ENCODE data around the gene PRDM12.

Gene PRDM12

DNA sequence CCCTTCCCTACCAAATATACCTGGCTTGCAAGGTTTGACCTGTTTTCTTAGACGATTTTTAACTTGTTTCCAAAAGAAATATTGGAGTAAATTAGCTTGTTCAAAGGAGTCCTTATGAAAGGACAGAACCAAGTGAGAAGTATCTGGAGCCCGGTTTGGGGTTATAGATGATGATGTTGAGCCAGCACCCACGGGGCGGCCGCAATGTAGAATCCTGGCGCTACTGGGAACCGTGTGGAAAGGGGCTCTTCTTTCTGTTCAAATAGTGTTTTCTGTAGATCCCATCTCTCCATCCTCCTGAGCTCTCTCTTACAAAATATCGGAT lies 28.7 kb downstream of the PRDM12 start:
- peaks cover 8% of the 10 kb centered on the region for H3K4me1 ChIP-seq (ENCODE audit: control insufficient read depth, insufficient read depth, low read length)
- H3K9ac ChIP-seq (ENCODE audit: low read length) = no peak overlapping the region
- H3K4me3 ChIP-seq (ENCODE audit: low read length) = peak overlapping the region; percentile 62
- H3K36me3 ChIP-seq (ENCODE audit: control insufficient read depth, insufficient read depth, low read length) = peaks cover 16% of the 10 kb centered on the region
- H3K27me3 ChIP-seq (ENCODE audit: control insufficient read depth, insufficient read depth, low read length) = no peaks in the 10 kb centered on the region
- peak overlapping the region; percentile 57 for H3K27ac ChIP-seq (ENCODE audit: low read depth, low read length)

DNA sequence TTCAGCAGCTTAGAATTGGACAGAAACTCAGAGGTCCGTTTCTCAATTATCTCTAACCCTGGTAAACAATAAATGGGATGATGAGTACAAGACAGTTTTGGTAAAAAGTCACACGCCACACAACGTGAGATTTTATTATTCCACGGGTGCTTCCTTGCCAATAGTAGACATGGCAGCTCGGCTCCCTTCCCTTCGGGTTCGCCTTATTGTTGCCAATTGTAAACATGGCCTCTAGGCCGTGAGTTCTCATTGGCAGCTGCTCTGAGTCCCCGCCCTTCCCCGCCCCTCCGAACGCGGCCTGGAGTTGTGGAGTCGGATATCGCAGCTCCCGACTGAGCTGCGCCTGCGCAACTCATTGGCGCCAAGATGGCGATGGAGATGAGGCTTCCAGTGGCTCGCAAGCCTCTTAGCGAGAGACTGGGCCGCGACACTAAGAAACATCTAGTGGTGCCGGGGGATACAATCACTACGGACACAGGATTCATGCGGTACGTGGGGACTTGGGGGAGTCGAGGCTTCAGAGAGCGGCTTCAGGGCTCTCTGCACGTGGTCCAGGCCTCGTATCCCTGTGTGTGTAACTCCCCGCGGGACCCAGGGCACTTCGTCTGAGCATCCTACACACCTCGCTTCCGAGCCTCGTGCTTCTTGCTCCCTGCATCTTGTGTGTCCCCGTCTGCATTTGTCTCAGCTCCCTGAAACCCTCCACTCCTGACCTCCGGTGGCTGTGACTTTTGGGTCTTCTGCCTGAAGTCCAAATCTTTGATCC lies 29.2 kb downstream of the PRDM12 start, which contains the start of gene EXOSC2:
Gene EXOSC2, plus strand, starts transcription at position 355 of the 766 bp plus-strand sequence. Its CDS starts 12 bp downstream, at position 367.
- H3K27ac ChIP-seq (ENCODE audit: low read depth, low read length) = peak within 1 kb of the TSS; percentile 57
- H3K36me3 ChIP-seq (ENCODE audit: control insufficient read depth, insufficient read depth, low read length) = peaks cover 20% of the 10 kb centered on the region
- H3K4me1 ChIP-seq (ENCODE audit: control insufficient read depth, insufficient read depth, low read length) = peaks cover 8% of the 10 kb centered on the region
- H3K9ac ChIP-seq (ENCODE audit: low read length) = peak within 1 kb of the TSS; percentile 63
- no peaks in the 10 kb centered on the region for H3K27me3 ChIP-seq (ENCODE audit: control insufficient read depth, insufficient read depth, low read length)
- peak within 1 kb of the TSS; percentile 79 for H3K4me3 ChIP-seq (ENCODE audit: low read length)

DNA sequence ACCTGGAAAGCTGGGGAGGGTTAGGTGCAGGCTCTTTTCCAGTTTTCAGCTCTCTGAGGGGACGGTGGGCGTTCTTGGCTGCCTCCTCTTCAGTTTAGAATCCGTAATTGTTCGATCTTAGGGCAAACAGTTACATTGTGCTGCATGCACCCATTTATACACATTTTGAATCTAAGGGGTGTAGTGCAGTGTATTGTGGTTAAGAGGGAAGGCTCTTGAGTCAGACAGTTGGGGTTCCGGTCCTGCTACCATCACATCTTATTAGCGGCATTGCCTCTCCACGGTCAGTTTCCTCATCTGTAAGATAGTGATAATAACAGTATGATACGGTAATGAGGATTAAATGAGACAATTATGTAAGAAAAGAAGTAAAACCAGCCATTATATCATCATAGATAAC lies 29.8 kb downstream of the PRDM12 start:
- H3K4me1 ChIP-seq (ENCODE audit: control insufficient read depth, insufficient read depth, low read length) = peaks cover 8% of the 10 kb centered on the region
- H3K36me3 ChIP-seq (ENCODE audit: control insufficient read depth, insufficient read depth, low read length) = peaks cover 26% of the 10 kb centered on the region
- peak overlapping the region; percentile 63 for H3K9ac ChIP-seq (ENCODE audit: low read length)
- peak overlapping the region; percentile 79 for H3K4me3 ChIP-seq (ENCODE audit: low read length)
- H3K27me3 ChIP-seq (ENCODE audit: control insufficient read depth, insufficient read depth, low read length) = no peaks in the 10 kb centered on the region
- no peak overlapping the region for H3K27ac ChIP-seq (ENCODE audit: low read depth, low read length)

DNA sequence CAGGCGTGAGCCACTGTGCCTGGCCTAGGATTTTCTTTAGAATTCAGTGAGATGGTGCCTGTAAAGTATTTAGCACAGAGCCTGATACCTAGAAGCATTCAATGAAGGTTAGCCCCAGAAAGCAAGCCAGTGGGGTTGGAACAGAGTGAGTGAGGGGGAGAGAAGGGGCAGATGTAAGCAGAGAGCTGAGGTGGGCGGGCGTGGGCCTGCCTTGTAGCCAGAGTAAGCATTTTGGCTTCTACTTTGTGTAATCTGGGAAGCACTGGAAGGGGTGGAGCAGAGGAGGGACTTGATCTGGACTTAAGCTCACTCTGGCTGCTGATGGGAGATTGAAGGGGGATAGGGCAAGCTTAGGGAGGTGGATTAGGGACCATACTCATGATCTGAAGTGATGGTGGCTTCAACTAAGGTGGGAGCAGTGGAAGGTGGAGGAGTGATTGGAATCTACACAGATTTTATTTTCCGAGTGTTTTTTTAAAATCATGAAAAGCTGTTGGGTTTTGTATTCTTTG lies 31.8 kb downstream of the PRDM12 start:
- Histone ChIP-seq H3K4me3 (ENCODE audit: low read length) (no peak overlapping the region), H3K36me3 (ENCODE audit: control insufficient read depth, insufficient read depth, low read length) (peaks cover 37% of the 10 kb centered on the region), H3K9ac (ENCODE audit: low read length) (no peak overlapping the region), H3K4me1 (ENCODE audit: control insufficient read depth, insufficient read depth, low read length) (peaks cover 8% of the 10 kb centered on the region), H3K27me3 (ENCODE audit: control insufficient read depth, insufficient read depth, low read length) (no peaks in the 10 kb centered on the region), H3K27ac (ENCODE audit: low read depth, low read length) (no peak overlapping the region)

DNA sequence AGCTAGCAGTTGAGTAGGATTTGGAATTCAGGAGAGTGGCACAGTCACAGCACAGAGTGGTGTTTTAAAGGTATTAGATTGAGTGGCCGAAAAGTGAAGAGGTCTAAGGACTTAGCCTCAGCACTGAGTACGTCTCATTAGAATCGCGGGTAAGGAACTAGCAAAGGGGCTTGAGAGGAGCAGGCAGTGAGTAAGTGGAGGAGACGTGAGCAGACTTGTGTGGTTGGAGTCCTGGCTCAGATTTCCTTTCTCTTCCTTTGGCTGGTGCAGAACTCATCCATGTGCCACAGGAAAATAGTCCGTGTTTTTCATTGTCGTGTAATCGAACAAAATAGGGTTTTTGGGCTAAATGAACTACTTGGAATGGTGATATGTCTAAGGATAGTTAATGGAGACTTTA lies 32.6 kb downstream of the PRDM12 start:
- Histone ChIP-seq H3K36me3 (ENCODE audit: control insufficient read depth, insufficient read depth, low read length) (peaks cover 37% of the 10 kb centered on the region), H3K27me3 (ENCODE audit: control insufficient read depth, insufficient read depth, low read length) (no peaks in the 10 kb centered on the region), H3K4me3 (ENCODE audit: low read length) (no peak overlapping the region), H3K4me1 (ENCODE audit: control insufficient read depth, insufficient read depth, low read length) (peaks cover 8% of the 10 kb centered on the region), H3K9ac (ENCODE audit: low read length) (no peak overlapping the region), H3K27ac (ENCODE audit: low read depth, low read length) (no peak overlapping the region)

DNA sequence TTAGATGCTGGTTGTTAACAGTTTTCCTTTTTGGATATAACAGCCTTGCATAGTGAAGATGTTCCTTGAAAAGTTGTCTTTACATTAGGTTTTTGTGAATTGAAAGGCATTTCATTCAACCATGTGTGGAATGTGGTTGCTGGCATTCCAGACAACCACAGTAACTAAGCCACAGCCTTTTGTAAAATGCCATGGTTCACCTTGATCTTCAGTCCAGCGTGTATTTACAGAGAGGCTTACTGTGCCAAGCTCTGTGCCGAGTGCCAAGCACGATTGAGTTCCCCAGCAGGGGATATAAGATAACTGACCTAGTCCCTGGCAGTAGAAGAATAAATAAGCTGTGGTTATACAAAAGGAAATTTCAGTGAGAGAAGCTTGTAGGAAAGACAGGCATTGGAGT lies 34.1 kb downstream of the PRDM12 start:
- Histone ChIP-seq H3K27ac (ENCODE audit: low read depth, low read length) (no peak overlapping the region), H3K27me3 (ENCODE audit: control insufficient read depth, insufficient read depth, low read length) (no peaks in the 10 kb centered on the region), H3K4me1 (ENCODE audit: control insufficient read depth, insufficient read depth, low read length) (peaks cover 6% of the 10 kb centered on the region), H3K4me3 (ENCODE audit: low read length) (no peak overlapping the region), H3K9ac (ENCODE audit: low read length) (no peak overlapping the region), H3K36me3 (ENCODE audit: control insufficient read depth, insufficient read depth, low read length) (peaks cover 44% of the 10 kb centered on the region)

DNA sequence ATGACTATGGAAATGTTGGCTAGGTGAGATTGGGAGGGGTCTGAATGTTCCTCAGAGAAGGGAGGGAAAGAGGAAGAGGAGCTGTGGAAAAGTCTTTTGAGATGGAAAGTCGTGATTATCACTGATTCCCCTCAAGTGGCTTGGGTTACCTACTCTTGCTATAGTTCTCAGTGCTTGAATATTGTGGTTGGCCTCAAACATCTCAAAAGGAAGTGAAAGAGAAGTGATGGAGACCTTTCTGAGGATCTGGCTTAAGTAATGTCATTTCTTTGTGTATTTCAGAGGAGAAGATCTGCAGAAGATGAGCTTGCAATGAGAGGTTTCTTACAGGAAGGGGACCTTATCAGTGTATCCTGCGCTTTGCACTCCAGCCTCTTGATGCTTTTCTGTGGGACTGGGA lies 34.7 kb downstream of the PRDM12 start:
- Histone ChIP-seq H3K27me3 (ENCODE audit: control insufficient read depth, insufficient read depth, low read length) (no peaks in the 10 kb centered on the region), H3K36me3 (ENCODE audit: control insufficient read depth, insufficient read depth, low read length) (peaks cover 48% of the 10 kb centered on the region), H3K27ac (ENCODE audit: low read depth, low read length) (no peak overlapping the region), H3K4me3 (ENCODE audit: low read length) (no peak overlapping the region), H3K4me1 (ENCODE audit: control insufficient read depth, insufficient read depth, low read length) (peaks cover 5% of the 10 kb centered on the region), H3K9ac (ENCODE audit: low read length) (no peak overlapping the region)

DNA sequence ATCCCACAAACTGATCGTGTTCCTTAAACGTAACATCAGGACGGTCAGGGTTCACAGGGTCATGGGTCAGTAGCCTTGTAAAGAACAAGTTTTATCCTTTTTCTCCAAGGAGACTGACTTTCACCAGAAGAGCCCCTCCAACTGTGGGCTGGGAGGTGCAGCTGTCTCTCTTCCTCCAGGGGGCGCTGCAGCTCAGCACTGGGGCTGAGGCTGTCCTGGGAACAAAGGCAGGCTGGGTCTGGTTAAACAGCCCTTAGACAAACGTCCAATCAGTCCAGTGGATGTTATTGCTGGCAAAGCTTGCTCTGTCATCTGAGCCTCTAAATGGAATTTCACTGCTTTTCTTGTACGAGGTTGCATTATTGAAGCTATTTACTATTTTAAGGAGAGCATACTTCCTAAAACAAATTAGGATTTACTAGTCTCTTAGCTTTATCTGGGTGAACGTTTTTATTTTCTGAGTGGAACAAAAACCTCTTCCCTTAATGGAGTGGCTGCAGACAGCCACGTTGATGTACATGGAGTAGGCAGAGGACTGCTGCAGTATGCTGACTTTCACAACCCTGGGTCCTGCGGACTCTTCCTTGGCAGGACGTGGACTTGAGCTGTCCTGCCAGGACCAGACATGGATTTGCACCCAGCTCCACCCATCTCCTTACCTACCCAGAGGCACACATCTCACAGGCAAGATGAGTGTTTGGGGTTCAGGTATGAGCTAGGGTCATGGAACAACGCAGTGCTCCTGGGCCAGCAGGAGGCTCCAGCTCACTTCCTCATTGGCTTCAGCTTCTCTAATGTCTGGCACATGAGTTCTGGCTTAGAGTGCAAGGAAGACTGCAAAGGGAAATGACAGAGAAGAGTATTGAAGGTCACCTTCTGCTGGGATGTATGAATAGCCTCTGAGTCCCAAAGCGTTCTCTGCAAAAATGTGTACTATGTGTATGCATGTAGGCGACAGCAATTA lies 36.9 kb downstream of the PRDM12 start:
- H3K36me3 ChIP-seq (ENCODE audit: control insufficient read depth, insufficient read depth, low read length) = peaks cover 47% of the 10 kb centered on the region
- no peaks in the 10 kb centered on the region for H3K27me3 ChIP-seq (ENCODE audit: control insufficient read depth, insufficient read depth, low read length)
- H3K4me1 ChIP-seq (ENCODE audit: control insufficient read depth, insufficient read depth, low read length) = no peaks in the 10 kb centered on the region
- no peak overlapping the region for H3K4me3 ChIP-seq (ENCODE audit: low read length)
- no peak overlapping the region for H3K27ac ChIP-seq (ENCODE audit: low read depth, low read length)
- no peak overlapping the region for H3K9ac ChIP-seq (ENCODE audit: low read length)

DNA sequence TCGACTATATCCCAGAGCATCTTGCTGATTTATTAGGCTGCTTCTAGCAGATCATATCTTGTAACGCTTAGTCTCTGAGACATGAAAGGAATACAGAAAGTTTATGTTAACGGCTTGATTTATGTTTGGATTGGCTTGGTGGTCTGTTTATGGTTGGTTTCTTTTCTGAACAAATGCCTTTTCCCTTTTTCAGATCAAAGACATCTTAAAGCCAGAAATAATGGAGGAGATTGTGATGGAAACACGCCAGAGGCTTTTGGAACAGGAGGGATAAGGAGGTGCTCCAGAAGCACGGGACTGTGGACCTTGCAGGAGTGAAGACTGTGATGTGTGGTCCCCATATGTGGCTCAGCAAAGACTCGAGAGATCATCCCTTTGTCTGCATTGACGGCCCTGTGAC lies 39.1 kb downstream of the PRDM12 start:
- Histone ChIP-seq H3K9ac (ENCODE audit: low read length) (no peak overlapping the region), H3K4me3 (ENCODE audit: low read length) (no peak overlapping the region), H3K4me1 (ENCODE audit: control insufficient read depth, insufficient read depth, low read length) (no peaks in the 10 kb centered on the region), H3K27ac (ENCODE audit: low read depth, low read length) (no peak overlapping the region), H3K36me3 (ENCODE audit: control insufficient read depth, insufficient read depth, low read length) (peaks cover 31% of the 10 kb centered on the region), H3K27me3 (ENCODE audit: control insufficient read depth, insufficient read depth, low read length) (no peaks in the 10 kb centered on the region)

DNA sequence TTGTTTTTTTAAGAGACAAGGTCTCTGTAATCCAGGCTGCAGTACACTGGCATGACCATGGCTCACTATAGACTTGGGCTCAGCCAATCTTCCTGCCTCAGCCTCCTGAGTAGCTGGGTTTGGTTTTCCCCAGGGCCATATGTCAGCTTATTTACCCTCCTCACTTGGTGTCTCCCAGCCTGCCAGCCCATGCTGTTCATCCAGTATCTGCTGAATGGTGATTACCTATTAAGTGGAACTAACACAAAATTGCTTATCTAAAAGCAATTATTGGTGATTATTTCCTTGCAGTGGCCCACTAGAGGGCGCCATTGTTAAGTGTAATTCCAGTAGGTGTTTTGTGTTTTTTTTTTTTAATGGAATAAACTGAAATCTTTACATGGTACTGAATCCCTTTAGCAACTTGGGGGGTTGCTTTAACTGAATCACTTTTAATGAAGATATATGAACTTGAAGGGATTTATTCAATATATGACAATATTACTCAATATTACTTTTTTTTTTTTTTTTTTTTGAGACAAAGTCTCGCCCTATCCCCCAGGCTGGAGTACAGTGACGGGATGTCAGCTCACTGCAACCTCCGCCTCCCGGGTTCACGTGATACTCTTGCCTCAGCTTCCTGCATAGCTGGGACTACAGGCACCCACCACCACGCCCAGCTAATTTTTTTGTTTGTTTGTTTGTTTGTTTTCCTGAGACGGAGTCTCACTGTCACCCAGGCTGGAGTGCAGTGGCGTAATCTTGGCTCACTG lies 43.0 kb downstream of the PRDM12 start:
- no peak overlapping the region for H3K4me3 ChIP-seq (ENCODE audit: low read length)
- no peaks in the 10 kb centered on the region for H3K4me1 ChIP-seq (ENCODE audit: control insufficient read depth, insufficient read depth, low read length)
- H3K36me3 ChIP-seq (ENCODE audit: control insufficient read depth, insufficient read depth, low read length) = peaks cover 14% of the 10 kb centered on the region
- H3K27ac ChIP-seq (ENCODE audit: low read depth, low read length) = no peak overlapping the region
- no peaks in the 10 kb centered on the region for H3K27me3 ChIP-seq (ENCODE audit: control insufficient read depth, insufficient read depth, low read length)
- no peak overlapping the region for H3K9ac ChIP-seq (ENCODE audit: low read length)

DNA sequence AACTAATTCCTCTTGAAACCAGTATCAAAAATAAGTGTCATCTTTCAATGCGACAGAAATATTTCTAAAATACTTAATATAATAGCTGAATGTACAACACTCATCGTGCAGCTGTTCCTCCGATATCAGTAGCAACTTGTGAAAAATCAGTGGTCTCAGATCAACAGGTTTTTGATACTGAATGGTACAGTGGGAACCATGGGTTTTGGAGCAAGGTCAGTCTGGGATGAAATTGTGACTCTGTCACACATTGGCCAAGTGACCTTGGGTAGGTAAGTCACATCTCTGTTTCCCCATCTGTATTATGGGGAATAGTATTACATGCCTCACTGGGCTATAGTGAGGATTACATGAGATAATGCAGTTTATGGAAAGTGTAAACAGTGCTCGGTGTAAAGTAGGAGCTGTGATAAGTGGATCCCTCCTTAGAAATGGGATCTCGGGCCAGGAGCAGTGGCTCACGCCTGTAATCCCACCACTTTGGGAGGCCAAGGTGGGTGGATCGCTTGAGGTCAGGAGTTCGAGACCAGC lies 46.5 kb downstream of the PRDM12 start:
- Histone ChIP-seq H3K4me1 (ENCODE audit: control insufficient read depth, insufficient read depth, low read length) (peaks cover 6% of the 10 kb centered on the region), H3K27ac (ENCODE audit: low read depth, low read length) (no peak overlapping the region), H3K27me3 (ENCODE audit: control insufficient read depth, insufficient read depth, low read length) (no peaks in the 10 kb centered on the region), H3K4me3 (ENCODE audit: low read length) (no peak overlapping the region), H3K9ac (ENCODE audit: low read length) (no peak overlapping the region), H3K36me3 (ENCODE audit: control insufficient read depth, insufficient read depth, low read length) (peaks cover 2% of the 10 kb centered on the region)

DNA sequence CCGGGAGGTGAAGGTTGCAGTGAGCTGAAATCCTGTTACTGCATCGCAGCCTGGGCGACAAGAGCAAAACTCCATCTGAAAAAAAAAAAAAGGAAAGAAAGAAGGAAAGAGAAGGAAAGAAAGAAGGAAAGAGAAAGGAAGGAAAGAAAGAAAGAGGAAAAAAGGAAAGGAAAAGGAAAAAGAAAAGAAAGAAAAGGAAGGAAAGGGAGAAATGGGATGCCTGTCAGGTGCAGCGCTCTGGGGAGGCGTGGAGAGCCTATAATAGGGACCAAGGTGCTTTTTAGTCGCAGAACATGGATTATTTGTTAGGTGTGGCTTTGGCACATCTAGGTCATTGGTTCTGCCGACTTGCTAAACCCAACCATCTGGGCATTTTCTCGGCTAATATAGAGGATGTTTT lies 47.1 kb downstream of the PRDM12 start:
- Histone ChIP-seq H3K9ac (ENCODE audit: low read length) (no peak overlapping the region), H3K27ac (ENCODE audit: low read depth, low read length) (no peak overlapping the region), H3K4me1 (ENCODE audit: control insufficient read depth, insufficient read depth, low read length) (peaks cover 6% of the 10 kb centered on the region), H3K36me3 (ENCODE audit: control insufficient read depth, insufficient read depth, low read length) (no peaks in the 10 kb centered on the region), H3K4me3 (ENCODE audit: low read length) (no peak overlapping the region), H3K27me3 (ENCODE audit: control insufficient read depth, insufficient read depth, low read length) (no peaks in the 10 kb centered on the region)
